GM20000 (cell line): ENCODE measurements around the gene HSD17B2.

Source experiments
- DNase-seq: peaks from one replicate; pipeline ENCODE4 v3.0.0; 2012; ENCODE audit warnings: low spot score
- TF ChIP-seq, protein P1 (sequence below): IDR thresholded peaks from 2 replicates; pipeline ENCODE4 v1.5.1; 2012; ENCODE audit warnings: mild to moderate bottlenecking, control low read depth; ENCODE audit errors: extremely low read depth, missing control alignments

HSD17B2 gene

GRCh38 chr16:82020051-82020450 lies 15.0 kb upstream of the HSD17B2 start:
- TF ChIP-seq, protein P1, sequence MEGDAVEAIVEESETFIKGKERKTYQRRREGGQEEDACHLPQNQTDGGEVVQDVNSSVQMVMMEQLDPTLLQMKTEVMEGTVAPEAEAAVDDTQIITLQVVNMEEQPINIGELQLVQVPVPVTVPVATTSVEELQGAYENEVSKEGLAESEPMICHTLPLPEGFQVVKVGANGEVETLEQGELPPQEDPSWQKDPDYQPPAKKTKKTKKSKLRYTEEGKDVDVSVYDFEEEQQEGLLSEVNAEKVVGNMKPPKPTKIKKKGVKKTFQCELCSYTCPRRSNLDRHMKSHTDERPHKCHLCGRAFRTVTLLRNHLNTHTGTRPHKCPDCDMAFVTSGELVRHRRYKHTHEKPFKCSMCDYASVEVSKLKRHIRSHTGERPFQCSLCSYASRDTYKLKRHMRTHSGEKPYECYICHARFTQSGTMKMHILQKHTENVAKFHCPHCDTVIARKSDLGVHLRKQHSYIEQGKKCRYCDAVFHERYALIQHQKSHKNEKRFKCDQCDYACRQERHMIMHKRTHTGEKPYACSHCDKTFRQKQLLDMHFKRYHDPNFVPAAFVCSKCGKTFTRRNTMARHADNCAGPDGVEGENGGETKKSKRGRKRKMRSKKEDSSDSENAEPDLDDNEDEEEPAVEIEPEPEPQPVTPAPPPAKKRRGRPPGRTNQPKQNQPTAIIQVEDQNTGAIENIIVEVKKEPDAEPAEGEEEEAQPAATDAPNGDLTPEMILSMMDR: no peak
- no peak for DNase-seq

DNA sequence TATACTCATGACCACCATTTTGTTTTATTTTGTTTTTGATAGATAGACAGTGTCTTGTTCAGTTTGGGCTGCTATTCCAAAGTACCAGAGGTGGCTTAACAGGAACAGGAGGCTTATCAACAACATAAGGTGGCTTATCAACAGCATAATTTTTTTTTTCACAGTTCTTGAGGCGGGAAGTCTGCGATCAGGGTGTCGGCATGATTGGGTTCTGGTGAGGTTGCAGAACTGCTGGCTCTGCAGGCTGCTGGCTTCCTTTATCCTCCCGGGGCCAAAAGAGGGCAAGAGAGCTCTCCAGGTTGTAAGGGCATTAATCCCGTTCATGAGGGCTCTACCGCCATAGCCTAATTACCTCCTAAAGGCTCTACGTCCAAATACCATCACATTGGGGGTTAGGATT lies 11.8 kb upstream of the HSD17B2 start:
- TF ChIP-seq, protein P1: no peak
- no peak for DNase-seq

DNA sequence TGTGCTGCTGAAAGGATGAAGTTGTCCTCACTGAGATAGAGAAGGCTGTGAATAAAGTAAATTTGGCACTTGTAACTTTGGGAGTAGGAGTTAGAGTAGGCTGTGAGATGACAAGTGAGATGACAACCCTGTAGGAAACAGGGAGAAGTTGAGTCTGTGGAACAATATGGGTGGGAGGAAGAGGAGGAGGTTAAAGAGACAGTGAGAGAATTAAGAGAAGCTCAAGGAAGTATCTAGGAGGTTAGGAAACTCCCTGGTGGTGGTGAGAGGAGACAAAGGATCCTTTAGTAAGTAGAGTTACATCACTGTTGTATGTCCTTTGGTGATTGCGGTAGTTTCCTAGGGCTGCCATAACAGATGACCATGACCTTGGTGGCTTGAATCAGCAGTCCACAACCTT lies 10.7 kb upstream of the HSD17B2 start:
- TF ChIP-seq, protein P1: no peak
- DNase-seq: no peak

GRCh38 chr16:82024883-82025282 lies 10.2 kb upstream of the HSD17B2 start:
- DNase-seq: no peak
- TF ChIP-seq, protein P1: no peak

GRCh38 chr16:82027629-82028064 lies 7.4 kb upstream of the HSD17B2 start:
- no peak for DNase-seq
- TF ChIP-seq, protein P1: no peak

DNA sequence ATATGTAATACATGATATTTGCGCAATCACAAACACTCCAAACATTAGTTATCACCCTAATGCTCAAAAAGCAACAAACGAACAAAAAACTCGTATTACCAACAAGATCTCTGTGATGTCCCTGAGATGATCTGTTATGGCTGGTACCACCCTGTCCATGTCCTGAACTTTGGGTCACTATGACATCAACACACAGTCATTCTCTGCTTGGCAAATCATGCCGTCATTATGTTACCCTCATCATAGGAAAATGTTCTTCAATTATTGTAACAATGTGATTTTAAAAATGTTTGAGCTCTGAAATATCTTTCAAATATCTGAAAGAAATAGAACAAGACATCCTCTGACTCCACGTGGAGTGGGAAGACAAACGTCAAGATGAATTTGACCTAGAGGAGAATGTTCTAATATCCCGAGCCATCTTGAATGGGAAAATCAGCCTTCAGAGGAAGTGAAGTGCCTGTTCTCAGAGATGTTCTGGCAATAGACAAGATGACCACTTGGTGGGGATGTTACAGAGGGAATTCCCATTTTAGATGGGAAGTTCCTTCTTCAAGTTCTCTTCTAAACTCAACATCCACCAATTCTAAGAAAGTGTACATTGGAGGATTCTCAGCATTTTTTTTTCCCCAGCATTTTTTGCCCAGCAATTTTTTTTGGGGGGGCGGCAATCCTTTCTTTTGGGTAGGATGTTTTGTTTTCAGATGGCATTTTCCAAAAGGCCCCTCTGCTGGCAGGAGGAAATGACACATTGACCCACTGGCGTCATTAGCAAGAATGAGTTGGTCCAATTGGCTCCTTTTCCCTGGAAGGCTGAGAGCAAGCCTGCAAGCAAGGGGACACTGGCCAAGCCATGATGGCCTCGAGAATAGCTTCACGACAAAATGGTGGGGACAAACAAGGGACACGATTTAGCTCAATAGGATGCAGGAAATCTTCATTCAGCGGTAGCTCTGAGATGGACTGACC lies 3.7 kb upstream of the HSD17B2 start:
- TF ChIP-seq, protein P1: peak; percentile 28
- peak; percentile 46 for DNase-seq

GRCh38 chr16:82033006-82033405 lies 2.0 kb upstream of the HSD17B2 start:
- no peak for DNase-seq

More at GRCh38 chr16:82033006-82033405, 2.0 kb upstream of the HSD17B2 start:
- TF ChIP-seq, protein P1: no peak
